NCI-H1092 treated with DMSO at 0.1 percent for 48 hours (cell line): Measurements from ENCODE around the gene CSTF1.
"Not testable (repeated sequence)": the region's sequence is repeated elsewhere in the genome, so short reads cannot be mapped to it uniquely, and the experiment has no call there.

Experiments
- DNase-seq: peaks from one replicate; lab custom pipeline; 2025; lab: John Stamatoyannopoulos, UW

CSTF1 gene

GRCh38 chr20:56369179-56369578 is 23.3 kb upstream of the CSTF1 start:
- DNase-seq = no peak

DNA sequence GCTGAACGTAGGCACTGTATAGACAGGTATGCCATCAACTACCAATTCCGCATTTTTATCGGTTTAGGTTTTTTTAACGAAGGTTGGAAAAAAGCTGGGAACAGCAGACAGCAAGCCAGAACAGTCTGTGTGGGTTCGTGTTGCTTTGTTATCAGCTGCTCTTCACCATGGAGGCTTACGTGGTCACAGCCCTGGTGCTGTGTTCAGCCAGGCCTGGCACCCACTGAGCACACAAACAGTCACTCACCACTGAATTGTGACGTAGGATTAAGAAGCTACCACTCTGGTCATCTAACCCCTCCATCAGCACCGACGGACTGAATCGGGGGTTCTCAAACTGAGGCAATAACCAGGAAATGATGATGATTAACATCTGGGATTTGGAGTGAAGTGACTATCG is 20.5 kb upstream of the CSTF1 start:
- DNase-seq = no peak

DNA sequence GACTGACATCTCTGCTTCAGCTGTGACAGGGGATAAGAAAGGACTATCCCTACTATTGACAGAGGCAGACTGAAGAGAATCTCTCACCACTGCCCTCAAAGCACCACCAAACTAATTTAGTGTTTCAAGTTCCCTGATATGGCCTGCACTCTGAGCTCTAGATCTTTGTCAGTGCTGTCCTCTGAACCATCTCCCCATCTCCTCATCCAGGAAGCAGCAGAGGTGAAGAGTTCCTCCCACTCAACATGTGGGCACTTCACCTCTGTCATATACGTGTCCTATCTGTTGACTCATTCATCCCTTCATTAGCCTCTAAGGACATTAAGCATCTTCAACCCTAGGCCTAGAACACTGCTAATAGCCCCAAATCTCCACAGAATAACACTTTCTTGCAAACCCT is 19.6 kb upstream of the CSTF1 start:
- DNase-seq = no peak

DNA sequence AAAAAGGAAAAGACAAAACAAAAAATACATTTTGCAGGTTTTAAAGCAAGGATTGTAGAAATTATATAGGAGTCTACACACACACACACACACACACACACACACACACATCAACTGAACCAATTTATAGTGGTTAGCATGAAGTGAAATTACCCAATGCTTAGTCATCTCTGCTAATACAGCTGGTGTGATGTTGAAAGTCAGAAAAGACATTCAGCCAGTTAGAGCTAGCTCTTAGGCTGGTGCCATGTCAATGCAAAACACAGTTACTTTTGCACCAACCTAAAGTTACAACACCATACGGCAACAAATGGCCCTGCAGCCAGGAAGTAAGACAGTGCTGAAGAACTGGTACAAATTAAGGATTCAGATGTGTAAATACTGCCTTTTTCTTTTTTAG is 18.5 kb upstream of the CSTF1 start:
- no peak for DNase-seq

DNA sequence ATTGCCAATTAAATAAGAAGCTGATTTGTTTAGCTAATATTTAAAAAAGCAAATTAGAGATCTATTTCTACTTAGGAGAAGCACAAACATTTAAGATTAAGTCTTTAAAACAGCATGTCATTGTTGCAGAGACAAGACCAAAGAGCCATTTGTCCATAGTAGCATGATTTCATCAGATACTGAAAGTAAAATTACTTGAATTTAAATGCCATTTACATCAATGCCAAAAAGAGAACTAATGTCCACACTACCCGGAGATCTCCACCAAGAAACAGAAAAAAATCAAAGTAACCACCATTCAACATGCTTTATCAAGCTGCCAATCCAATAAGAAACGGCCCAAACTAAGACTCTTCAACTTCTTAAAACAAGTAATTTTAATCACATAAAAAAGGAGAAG is 16.1 kb upstream of the CSTF1 start:
- no peak for DNase-seq

DNA sequence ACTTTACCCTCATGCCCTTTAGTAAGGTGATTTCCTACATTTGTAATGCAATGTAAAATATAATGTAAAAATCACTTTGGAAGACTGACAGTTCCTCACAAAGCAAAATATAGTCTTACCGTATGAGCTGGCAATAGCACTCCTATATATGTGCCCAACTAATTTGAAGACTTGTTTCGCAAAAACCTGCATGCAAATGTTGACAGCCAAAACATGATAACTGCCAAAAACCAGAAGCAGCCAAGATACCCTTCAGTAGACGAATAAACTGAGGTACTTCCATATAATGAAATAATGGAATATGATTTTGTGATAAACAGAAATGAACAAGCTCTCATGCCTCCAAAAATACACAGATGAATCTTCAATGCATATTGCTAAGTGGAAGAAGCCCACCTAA is 14.1 kb upstream of the CSTF1 start:
- DNase-seq = no peak

DNA sequence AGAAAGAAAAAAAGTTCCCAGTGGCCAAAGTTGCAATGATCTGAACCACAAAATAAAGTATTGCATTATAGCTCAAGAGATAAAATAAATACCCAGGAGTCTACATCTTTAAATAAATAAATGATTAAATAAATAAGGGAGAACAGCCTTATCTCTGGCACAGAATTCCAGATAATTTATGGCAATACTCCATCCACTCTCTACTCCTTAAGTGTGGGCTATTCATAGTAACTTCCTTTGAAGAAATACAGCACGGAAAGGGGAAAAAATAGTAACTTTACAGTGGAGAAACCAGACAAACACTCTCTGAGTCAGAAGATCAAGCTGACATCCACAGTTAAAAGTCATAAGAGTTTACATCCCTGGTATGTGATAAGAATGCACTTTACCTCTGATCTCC is 12.1 kb upstream of the CSTF1 start:
- no peak for DNase-seq

GRCh38 chr20:56381501-56381900 is 10.9 kb upstream of the CSTF1 start:
- DNase-seq = no peak

GRCh38 chr20:56382696-56383095 is 9.7 kb upstream of the CSTF1 start:
- no peak for DNase-seq

- no peak for DNase-seq
Observed at GRCh38 chr20:56383334-56383733, 9.1 kb upstream of the CSTF1 start.

DNA sequence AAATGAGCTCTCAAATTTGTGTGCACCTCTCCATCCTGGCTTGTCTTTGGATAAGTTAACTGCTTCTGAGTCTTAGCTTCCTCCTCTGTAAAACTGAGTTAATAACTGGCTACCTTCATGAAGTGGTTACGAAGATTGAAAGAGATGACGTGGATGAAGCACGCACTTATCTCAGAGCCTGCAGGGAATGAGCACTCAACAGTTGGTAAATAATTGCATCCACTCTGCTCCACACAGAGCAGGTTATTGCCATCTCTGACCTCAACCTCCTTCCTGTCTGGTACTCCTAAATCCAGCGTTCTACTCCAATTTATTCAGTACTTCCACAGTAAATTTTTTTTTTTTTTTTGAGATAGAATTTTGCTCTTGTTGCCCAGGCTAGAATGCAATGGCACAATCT is 7.3 kb upstream of the CSTF1 start:
- DNase-seq = no peak

DNA sequence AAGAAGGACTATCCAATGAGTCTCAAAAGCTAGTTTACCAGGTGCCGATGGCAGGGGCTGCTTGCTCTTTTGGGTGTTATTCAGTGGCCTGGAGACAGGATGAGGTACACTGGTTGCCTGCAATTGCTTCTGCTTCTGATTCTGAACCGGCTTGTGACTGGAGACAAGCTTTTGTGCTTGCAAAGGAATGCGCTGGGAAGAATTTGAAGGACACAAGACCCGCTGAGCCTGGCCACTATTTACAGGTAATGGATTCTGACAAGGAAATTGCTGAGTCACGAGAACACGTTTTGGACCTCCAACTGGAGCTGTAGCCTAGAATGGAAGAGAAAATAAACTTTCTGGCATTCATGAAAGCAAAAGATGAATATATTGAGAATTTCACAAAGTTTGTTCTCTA is 6.2 kb upstream of the CSTF1 start:
- DNase-seq = no peak

DNA sequence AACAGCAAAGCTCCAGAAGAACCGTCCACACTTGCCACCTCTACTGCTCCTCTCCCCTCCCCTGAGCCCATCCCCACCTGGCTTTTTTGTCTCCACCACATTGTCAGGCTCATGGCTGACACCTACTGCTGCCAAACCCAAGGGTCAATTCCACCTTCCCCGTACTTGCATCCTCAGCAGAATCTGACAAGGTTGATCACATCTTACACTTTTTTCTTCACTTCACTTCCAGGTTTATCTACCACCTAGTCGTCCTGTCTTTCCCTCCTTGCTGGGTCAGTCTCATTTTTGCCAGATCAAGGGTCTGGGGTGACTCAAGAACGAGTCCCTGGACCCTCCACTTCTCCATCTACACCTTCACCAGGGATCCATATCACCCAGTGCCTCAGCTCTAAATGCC is 3.6 kb upstream of the CSTF1 start:
- no peak for DNase-seq

DNA sequence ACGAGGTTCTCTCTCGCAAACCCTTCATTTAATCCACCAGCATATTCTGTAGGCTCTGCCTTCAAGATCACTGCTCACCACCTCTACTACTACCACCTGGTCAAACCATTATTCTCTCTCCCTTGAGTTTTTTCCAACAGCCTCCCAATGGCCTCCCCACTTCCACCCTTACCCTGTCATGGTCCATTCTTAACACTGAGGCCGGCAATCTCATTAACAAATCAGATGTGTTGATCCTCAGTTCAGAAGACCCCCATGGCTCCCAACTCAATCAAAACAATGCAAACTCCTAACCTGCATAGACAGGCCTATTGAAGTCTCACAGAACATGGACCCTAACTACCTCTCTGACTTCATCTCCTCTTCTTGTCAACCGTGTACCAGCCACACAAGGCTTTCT is 2.6 kb upstream of the CSTF1 start:
- DNase-seq = no peak

DNA sequence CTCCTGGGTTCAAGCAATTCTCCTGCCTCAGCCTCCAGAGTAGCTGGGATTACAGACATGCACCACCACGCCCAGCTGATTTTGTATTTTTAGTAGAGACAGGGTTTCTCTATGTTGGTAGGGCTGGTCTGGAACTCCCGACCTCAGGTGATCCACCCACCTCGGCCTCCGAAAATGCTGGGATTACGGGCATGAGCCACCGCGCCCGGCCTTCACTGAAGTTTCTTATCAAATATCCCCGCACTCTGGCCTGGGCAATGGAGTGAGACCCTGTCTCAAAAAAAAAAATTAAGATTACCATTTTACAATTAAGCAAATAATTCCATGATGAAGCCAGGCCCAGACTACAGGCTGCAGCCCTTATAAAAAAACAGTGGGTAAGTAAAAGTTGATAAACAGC is 2.0 kb upstream of the CSTF1 start:
- not testable (repeated sequence) for DNase-seq

GRCh38 chr20:56391037-56391436 is 1.4 kb upstream of the CSTF1 start:
- DNase-seq = no peak

DNA sequence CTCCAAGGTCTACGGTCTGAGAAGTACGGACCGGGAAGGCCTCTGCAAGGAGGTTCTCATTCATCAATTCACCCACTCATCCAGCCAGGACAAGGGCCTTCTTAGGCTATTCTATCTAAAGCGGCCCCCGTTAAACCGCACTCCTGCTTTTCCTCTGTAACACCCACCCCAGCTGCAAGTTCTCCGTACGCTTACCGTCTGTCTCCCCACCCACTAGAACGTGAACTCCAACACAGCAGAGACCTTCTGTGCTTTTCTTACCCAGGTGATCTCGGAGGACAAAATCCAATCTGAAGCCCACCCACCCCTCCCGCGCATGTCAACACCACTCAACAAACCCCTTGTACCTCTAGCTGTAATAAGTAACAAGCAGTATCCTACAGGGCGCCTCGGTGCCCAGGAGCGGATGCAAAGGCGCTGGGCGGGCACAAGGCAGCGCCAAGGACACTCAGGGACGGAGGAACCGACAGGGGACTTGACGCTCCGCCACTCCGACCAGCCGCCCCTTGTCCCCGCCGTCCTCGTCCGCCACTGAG is 781 bp upstream of the CSTF1 start:
- peak; percentile 28 for DNase-seq

GRCh38 chr20:56392881-56393482 is 537 bp downstream of the CSTF1 start:
- DNase-seq = peak; percentile 23

GRCh38 chr20:56393653-56394052 is 1.2 kb downstream of the CSTF1 start:
- DNase-seq = no peak

GRCh38 chr20:56395166-56395565 is 2.7 kb downstream of the CSTF1 start:
- no peak for DNase-seq

DNA sequence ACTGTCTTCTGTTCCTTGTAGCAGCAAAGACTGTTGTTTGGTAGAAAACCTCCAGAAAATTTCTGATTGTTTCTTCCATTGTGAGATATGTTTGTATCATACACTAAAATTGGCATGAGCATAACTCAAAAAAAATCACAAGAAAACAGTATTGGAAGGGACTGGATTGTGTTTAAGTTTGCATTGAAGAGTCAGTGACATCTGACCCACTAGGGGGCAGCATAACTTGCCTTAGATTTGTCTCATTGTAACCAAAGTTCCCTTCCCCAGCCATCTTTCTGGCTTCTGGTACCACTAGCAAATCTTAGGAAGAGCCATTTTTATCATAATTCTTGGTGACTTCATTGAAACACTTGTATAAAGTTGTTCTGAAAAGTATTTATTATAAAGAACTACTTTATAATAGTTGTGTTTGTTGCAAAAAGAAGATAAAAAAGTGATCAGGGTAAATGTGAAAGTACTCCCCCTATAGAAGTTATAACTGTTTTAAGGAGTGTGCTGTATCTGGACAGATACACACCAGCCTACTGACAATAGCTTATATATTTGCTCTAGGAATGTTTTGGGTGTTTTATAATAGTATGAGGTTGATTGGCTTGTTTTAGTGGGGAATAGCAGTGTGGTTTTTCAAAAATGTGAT is 7.7 kb downstream of the CSTF1 start:
- DNase-seq = peak; percentile 19

- no peak for DNase-seq
Observed at GRCh38 chr20:56403465-56403864, 11.0 kb downstream of the CSTF1 start.

DNA sequence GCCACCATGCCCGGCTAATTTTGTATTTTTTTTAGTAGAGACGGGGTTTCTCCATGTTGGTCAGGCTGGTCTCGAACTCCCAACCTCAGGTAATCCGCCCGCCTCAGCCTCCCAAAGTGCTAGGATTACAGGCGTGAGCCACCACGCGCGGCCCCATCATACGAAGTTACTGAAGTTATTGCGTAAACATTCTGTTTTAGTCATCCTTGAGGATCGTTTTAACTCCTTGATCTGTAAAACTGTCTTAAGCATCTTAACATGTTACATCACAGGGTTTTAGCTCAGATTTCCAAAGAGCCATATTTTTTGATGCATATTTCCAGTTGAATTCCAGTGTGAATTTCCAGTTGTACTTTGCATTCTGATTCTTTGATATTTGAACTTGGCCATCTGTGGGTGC is 12.9 kb downstream of the CSTF1 start:
- DNase-seq = not testable (repeated sequence)

DNA sequence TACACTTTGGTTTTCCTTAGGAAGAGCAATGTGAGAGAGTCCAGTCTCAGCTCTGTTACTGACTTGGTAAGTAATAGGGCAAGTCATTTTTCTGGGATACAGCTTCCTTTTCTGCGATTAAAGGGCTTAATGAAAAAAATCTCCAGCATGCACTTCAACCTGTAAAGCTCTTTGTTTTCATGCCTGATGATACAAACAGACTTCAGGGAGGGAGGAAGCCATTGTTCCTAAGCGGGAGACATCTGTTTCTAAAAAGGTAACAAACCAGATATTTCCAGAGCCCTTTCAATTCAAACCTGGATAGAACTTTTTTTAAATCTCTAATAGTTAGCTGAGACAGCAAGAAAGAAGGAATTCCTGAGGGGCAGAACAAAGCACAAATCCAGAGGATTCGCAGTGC is 14.5 kb downstream of the CSTF1 start:
- no peak for DNase-seq
